Hematopoietic multipotent progenitor cell treated with erythropoietin and hydrocortisone succinate and interleukin-3 and kit ligand, for 6 days (in vitro differentiated cells): ENCODE measurements around the gene ERCC3.
"Not testable (repeated sequence)": the region's sequence is repeated elsewhere in the genome, so short reads cannot be mapped to it uniquely, and the experiment has no call there.

ENCODE experiments used
- DNase-seq: peaks from one replicate; pipeline ENCODE4 v3.0.0-alpha.2; 2015

The ERCC3 gene

DNA sequence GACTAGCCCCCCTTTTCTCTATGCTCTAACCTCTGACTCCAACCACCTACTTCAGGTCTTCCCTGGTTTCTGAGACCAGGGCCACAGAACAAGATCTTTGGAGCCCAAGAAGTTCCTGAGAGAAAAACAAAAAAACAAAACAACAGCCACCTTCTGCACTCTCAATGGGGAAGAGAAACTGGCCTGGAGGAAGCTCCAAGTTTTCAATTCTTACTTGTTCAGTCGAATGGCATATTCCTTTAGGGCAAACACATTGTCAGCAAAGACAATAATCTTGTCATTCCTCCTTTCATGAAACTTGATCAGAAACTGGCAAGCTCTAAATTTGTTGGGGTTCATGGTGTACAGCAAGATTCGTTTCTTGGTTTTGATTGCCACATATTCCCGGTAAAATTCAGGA, 15.0 kb downstream of the ERCC3 start:
- no peak for DNase-seq

DNA sequence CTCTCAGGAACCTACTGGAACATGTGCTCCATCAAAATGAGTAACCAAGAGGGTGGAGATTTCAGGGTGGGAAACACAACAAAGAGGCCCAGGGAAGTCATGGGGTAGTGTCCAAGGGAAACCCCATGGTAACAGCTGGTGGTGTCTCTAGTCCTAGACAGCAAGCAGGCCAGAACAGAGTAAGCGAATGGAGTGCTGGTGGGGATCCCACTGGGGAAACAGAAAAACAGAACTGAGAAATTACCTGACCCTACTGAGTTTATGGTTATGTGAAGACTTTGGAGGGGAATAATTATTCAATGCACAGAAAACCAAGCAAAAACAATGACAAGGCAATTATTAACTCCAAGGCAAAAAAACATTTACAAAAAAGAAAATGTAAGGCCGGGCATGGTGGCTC, 16.9 kb downstream of the ERCC3 start:
- DNase-seq: no peak

DNA sequence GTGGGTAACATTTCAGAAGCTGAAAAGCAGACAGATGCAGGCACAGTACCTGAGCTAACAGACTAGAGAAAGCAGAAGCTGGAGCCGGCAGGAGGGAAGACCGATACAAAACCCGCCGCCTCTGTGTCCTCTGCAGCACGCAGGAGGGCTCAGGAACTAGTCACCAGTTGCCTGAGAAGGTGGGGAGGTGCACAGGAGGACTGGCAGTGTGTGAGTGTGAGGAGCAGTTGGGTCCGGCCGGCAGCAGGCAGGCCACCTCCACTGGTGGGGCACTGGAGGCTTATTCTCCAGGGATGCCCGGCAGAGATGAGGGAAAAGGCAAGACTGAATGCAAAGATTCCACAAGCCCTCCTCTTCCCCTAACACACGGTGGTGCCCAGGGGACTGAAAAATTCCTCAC, 18.2 kb downstream of the ERCC3 start:
- no peak for DNase-seq

DNA sequence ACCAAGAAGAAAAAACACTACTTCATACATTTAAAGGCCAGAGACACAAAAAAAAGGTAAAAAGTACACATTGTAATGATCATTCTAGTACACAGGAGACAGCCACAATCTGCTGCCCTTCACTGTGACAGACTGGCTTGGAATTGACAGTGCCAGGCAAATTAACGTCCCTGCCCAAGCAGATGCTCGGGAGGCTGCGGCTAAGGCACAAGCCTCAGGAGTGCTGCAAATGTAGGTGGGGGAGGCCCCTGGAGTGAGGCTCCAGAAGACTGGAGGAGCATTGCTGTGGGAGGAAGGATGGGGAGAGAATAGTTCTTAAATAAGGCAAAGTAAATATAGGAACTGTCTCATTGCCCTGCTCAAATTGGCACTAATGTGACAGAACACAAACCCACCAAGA, 18.6 kb downstream of the ERCC3 start:
- DNase-seq: no peak

DNA sequence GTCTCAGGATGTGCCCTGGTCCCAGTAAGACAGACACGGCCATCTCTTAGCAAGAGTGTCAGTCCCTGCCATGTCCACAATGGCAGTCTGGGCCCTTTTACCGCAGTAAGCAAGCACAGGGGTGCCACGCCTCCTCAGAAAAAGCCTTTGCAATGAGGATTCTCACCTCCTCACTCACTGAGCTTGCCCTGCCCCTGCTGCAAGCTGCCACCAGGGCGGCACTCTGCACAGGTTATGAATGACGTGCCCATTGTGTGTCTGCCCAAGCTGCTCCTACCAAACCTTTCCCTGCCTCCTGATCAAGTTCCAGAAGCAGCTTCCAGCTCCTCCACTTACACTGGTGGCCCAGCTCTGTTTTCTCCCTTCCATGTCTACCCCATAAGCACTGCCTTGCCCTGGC, 23.3 kb downstream of the ERCC3 start:
- peak; percentile 23 for DNase-seq

DNA sequence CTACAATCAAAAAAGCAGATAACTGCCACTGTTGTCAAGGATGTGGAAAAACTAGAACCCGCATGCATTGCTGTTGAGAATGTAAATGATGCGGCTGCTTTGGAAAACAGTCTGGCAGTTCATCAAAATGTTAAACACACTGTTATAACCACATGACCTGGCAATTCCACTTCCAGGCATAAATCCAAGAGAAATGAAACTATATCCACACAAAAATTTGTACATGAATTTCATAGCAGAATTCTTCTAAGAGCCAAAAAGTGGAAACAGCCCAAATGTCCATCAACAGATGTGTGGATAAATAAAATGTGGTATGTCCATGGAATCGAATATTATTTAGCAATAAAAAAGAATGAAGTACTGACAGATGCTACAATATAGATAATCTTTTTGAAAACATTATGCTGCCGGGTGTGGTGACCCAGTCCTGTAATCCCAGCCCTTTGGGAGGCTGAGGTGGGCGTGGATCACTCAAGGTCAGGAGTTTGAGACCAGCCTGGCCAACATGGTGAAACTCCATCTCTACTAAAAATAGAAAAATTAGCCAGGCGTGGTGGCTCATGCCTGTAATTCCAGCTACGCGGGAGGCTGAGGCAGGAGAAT, 32.0 kb downstream of the ERCC3 start:
- no peak for DNase-seq

DNA sequence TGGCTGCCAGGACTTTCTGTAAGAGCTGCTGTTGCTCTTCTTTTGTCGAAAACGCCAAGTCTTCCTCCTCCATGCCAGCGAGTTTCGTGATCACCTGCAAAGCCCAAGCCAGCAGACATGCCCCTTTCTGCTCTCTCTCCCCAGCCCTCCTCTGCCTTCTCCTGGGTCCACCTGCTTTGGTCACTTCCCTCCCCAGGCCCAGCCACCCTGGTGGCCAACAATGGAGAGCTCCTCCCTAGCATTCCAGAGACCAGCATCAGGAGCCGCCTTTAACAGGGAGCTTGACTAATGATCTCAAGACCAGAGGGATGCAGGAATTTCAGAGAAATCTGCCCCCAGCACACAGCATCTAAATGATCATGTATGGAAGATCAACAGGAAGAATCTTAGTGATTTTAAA, 34.6 kb downstream of the ERCC3 start:
- no peak for DNase-seq

DNA sequence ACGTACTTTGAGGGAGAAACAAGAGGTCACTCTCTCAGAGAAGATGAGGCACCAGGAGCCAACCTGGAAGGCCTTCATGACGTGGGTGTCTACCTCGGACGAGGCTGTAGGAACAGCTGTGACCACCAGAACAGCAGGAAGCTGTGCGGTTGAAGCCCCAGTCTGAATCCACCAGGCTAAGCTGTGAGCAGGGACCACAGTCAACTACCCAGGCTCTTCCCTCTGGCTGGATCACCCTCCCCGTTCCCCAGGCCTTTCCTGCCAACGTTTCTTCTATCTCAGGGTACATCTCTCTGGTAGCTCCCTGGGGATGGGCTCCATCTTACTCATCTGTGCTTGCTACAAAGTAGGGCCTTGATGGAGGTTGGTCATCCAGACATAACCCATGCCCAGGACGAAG, 37.1 kb downstream of the ERCC3 start:
- no peak for DNase-seq

DNA sequence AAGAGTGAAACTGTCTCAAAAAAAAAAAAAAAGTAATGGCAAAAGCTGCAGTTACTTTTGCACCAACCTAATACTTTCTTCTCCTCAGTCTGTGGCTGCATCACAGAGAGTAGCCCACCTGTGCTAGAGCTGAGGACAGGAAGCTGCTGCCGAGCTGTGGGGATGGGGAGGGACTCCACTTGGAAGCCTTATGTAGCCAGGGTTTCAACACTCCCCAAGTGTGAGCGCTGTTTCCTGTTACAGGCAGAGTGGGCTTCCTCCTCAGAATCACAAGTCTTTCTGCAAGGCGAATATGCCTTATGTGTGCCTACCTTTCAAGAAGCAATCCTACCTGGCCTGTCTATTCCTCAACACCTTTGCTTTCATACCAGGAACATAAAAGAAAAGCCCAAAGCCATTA, 37.6 kb downstream of the ERCC3 start:
- no peak for DNase-seq

DNA sequence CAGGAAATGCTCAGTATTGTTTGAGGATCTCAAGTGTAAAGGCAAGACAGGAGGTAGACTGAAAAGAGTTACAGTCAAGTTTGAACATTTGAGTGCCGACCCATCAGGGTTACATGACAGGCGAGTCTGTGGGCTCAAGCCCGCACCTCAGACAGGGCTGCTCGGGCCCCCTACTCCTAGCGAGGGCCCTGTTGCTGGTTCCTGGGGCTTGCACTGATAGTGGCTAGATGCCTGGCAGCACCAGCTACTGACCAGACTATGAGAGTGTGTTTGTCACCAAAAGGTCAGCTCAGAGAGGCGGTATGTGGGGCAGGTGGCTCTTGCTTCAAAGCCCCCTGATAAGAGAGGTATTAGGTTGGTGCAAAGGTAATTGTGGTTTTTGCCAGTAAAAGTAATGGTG, 38.2 kb downstream of the ERCC3 start:
- no peak for DNase-seq

DNA sequence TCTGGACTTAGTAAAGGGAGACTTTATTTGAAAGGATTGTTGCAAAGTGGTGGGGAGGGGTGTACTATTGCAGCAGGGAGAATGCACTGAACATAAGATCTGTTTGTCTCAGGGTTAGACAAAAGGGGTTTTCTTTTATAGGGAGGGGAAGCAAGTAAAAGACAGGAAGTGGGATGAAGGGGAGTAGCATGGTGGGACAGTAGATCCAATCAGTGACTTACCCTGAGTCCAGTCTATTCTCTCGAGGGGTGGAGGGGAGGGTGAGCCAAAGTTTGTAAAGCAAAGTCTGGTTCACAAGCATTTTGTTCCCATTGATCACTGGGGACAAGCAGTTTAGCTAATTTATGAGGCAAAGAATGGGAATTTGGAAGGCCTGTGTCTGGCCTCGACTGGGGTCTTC, 38.8 kb downstream of the ERCC3 start:
- no peak for DNase-seq

DNA sequence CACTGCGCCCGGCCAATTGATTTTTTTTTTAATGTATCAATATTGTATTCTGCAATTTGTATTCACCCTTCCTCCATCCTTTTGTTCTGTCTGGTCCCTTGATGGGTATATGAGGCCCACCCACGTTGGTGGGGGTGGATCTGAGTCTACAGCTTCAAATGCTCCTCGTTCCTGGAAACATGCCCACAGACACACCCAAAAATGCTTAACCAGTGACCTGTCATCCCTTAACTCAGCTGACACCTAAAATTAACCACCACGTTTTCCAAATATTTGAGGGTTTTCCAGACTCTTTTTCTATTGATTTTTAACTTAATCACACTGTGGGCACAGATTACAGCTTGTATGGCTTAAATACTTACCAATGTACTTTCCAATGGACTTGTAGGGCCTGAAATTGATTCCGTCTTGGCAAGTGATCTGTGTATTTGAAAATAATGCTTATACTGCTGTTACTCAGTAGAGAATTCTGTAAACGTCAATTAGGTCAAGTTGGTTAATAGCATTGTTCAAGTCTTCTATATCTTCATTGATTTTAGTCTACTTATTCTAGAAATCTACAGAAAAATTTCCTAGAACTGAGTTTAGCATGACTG, 39.5 kb downstream of the ERCC3 start:
- DNase-seq: no peak

DNA sequence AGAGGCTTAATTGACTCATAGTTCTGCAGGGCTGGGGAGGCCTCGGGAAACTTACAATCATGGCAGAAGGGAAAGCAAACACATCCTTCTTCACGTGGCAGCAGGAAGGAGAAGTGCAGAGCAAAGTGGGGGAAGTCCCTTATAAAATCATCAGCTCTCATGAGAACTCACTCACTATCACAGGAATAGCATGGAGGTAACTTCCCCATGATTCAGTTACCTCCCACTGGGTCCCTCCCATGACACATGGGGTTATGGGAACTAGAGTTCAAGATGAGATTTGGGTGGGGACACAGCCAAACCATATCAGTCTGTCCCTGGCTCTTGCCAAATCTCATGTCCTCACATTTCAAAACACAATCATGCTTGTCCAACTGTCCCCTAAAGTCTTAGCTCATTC, 52.8 kb downstream of the ERCC3 start:
- not testable (repeated sequence) for DNase-seq

DNA sequence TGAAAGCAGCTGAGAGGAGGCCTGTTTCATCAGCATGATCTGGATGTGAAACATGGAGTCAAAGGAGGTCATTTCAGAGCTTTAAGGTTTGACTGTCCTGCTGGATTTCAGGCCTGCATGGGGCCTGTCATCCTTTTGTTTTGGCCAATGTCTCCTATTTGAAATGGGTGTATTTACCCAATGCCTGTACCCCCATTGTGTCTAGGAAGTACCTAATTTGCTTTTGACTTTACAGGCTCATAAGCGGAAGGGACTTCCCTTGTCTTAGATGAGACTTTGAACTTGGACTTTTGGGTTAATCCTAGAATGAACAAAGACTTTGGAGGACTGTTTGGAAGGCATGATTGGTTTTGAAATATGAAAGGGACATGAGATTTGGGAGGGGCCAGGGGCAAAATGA, 54.5 kb downstream of the ERCC3 start:
- DNase-seq: no peak

DNA sequence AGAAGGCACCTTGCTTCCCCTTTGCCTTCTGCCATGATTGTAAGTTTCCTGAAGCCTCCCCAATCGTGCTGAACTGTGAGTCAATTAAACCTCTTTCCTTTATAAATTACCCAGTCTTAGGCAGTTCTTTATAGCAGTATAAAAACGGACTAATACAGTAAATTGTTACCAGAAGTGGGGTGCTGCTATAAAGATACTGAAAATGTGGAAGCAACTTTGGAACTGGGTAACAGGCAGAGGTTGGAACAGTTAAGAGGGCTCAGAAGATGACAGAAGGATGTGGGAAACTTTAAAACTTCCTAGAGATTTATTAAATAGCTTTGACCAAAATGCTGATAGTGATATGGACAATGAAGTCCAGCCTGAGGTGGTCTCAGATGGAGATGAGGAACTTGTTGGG, 56.2 kb downstream of the ERCC3 start:
- not testable (repeated sequence) for DNase-seq

DNA sequence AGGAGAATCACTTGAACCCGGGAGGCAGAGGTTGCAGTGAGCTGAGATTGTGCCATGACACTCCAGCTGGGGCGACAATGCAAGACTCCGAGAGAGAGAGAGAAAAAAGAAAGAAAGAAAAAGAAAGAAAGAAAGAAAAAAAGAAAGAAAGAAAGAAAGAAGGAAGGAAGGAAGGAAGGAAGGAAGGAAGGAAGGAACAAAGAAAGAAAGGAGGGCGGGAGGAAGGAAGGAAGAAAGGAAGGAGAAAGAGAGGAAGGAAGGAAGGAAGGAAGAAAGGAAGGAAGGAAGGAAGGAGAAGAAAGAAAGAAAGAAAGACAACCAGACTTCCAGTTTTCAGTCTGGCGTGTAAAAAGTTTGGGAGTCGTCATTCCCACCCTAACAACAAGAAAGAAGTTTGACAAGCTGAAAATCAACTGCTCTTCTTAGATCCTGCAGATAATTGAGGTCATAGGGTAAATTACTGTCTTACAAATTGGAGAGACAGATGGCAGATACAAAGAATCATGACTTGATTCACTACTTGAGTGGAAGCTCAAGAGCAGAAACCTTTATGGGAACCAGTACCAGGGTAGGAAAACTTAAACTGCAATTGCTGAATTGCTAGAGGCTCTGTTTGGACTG, 58.8 kb downstream of the ERCC3 start:
- DNase-seq: no peak

DNA sequence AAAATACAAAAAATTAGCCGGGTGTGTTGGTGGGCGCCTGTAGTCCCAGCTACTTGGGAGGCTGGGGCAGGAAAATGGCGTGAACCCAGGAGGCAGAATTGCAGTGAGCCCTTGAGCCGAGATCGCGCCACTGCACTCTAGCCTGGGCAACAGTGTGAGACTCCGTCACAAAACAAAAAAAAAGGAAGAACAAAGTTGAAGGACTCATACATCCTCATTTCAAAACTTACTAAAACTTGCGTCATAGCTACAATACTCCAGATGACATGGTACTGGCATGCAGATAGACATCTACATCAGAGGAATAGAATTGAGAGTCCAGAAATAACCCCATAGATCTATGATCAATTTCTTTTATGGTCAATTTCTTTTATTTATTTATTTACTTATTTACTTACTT, 60.2 kb downstream of the ERCC3 start:
- peak; percentile 17 for DNase-seq

DNA sequence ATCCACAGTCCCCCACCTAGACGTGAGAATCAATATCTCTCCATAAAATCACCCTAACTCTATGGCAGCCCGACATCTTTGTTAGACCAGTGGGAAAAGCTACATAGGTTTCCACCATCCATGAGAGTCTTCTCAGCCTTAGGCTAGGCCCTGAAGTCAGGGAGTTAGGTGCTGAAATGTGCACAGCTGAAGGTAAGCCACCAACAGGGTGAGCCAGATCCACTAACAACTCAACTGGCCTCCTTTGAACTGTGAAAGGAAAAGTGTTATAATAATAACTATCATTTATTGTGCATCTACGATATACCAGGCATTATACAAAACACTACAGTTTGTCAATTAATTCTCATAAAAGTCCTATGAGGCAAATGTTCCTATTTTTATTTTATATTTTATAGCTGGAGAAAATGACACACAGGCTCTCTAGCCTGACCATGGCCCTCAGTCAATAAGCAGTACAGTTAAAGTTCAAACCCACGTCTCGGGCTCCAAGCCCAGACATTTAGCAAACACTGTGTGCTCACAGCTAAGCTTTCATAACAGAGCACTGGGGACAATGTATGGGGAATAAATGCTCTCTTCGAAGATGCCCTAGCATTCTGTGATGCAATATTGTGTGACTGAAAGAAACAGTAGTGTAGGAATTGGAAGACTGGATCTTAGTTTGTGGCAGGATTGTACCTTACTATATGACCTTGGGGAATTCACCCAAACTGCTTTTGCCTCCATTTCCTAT, 62.6 kb downstream of the ERCC3 start:
- no peak for DNase-seq

DNA sequence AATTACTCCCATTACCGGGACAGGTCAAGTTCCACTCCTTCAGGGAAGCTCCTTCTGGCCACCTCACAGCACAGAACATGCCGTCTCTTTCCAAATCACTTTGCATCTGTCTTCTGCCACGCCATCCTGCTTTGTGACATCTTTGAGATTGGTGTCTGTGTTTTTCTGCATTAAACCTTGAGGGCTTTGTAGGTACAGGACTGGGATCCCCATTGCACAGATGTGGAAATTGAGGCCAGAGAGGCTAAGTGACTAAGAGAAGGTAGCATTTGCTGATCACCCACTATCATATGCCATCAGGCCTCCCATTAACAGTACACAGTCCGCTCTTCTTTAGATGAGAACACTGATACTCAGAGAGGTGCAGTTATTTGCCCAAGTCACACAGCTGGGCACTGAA, 64.4 kb downstream of the ERCC3 start:
- no peak for DNase-seq

DNA sequence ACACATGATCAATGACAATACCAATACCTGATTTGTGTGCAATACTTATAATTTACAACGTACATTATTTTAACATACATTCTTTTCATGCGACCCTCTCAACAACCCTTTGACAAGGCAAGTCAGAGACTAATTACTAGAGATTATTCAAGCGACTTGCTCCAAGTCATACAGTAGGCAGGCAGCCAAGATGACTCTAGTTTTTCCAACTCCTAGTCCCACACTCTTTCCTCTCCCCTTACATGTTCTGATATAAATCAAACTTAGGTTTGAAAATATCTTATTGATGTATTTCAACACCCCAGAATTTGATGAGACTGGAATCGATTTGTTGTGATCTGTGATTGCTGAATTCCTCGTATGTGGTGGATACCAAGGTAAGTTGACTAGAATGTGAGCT, 65.8 kb downstream of the ERCC3 start:
- no peak for DNase-seq

DNA sequence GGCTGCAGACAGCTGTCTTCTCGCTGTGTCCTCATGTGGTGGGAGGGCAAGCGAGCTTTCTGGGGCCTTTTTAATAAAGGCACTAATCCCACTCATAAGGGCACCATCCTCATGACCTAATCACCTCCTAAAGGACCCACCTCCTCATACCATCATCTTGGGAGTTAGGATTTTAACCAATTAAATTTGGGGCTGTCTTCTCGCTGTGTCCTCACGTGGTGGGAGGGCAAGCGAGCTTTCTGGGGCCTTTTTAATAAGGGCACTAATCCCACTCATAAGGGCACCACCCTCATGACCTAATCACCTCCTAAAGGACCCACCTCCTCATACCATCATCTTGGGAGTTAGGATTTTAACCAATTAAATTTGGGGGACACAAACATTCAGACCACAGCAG, 66.7 kb downstream of the ERCC3 start:
- DNase-seq: not testable (repeated sequence)

DNA sequence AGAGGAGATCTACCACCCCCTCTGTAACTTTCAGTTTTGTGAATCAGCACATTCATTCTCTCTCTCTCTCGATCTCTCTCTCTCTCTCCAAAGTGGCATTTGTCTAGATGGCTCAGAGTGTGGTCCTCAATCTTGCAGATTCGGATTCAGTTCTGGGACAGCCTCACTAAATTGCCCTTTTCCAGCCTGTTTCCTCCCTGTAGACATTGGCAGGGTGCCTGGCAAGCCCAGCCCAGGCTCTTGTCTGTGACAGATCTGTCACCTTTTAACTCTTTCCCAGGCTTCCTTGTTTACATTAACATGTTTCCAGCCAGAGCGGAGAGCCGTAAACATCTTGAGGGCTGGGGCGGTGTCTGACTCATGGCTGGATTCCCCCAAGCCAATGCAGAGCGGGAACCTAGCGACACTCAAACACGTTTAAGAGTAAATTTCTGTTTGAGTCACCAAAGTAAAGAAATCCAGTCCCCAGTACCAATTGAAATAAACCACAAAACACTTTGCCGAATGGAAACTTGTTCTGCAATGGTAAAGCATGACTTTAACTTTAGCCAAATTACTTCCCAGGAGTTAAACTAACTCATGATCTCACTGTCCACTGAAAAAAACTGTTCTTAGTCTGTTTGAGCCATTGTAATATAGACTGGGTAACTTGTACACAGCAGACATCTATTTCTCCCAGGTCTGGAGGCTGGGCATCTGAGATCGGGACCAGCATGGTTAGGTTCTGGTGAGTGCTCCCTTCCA, 67.3 kb downstream of the ERCC3 start:
- no peak for DNase-seq

DNA sequence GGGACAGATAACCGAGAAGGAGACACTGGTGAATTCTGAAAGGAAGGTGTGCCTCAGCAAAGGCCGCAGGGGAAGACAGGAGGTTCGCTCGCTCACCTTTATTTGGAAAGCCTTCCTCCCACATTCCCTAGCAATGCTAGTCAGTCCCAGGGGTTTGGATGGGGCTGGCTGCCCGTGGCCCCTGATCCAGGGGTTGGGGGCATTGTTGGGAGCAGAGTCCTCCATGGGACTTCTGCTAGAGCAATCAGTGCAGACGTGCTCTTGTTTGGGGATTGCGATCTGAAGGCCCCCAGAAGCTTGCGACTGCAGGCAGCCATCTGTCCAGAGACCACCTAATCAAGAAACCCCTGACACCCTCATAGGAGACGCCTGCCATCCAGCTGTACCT, 67.8 kb downstream of the ERCC3 start:
- DNase-seq: no peak
